MCF 10A (cell line): ENCODE results near the gene LRP1B. TPM values are rescaled to one million over a fixed set of nuclear protein-coding genes. Genes with fewer than 3 reads are reported as not detected.

Source experiments
- BruUV-seq: library from RNA; stranded (reverse); fragments of 400-500 nt; replicated peaks from 2 replicates; lab custom pipeline; 2021; lab: Mats Ljungman, UMichigan
- CTCF ChIA-PET: fragments of 300-600 bp; sonication (Branson Sonifier 250); formaldehyde crosslinking; extraction: SDS; loops from one replicate; lab custom pipeline; 2021; ENCODE audit warnings: antibody characterized with exemption, inconsistent platforms; lab: Yijun Ruan, JAX
- POLR2A ChIA-PET: fragments of 300-600, 350-650 bp; sonication (Branson Sonifier 250); formaldehyde crosslinking; extraction: SDS; loops from one replicate; lab custom pipeline; 2020; ENCODE audit warnings: antibody characterized with exemption, inconsistent platforms; lab: Yijun Ruan, JAX
- DNase-seq: peaks from one replicate; pipeline ENCODE4 v3.0.0-alpha.2; 2018; ENCODE audit not compliant: unreplicated experiment
- H3K27ac Mint-ChIP-seq: one replicate; pipeline ENCODE4 v1.8.0; 2022; ENCODE audit warnings: mild to moderate bottlenecking, low read depth, mixed read lengths; ENCODE audit not compliant: unreplicated experiment
- H3K27me3 Mint-ChIP-seq: one replicate; pipeline ENCODE4 v1.8.0; 2022; ENCODE audit warnings: mixed read lengths; ENCODE audit not compliant: insufficient read depth, unreplicated experiment
- H3K36me3 Mint-ChIP-seq: one replicate; pipeline ENCODE4 v1.8.0; 2022; ENCODE audit warnings: mild to moderate bottlenecking, moderate library complexity, mixed read lengths; ENCODE audit not compliant: insufficient read depth, unreplicated experiment
- H3K4me1 Mint-ChIP-seq: one replicate; pipeline ENCODE4 v1.8.0; 2022; ENCODE audit warnings: mixed read lengths; ENCODE audit not compliant: insufficient read depth, unreplicated experiment
- H3K4me3 Mint-ChIP-seq: one replicate; pipeline ENCODE4 v1.8.0; 2022; ENCODE audit warnings: mild to moderate bottlenecking, moderate library complexity, mixed read lengths; ENCODE audit not compliant: unreplicated experiment
- H3K9me3 Mint-ChIP-seq: one replicate; pipeline ENCODE4 v1.8.0; 2022; ENCODE audit warnings: mixed read lengths; ENCODE audit not compliant: unreplicated experiment
- intact Hi-C: fragments of 100-400 bp; cut with micrococcal nuclease; formaldehyde crosslinking; loops from 2 replicates; pipeline ENCODE4 v1.14.1; 2022
- total RNA-seq: library from RNA; stranded (reverse); gene quantifications from 2 replicates; pipeline ENCODE4 v1.2.3, GENCODE V29; 2022
- TF ChIP-seq, protein P1 (sequence below): fragments of 200-600 bp; IDR thresholded peaks from one replicate; pipeline ENCODE4 v1.8.0; 2022; ENCODE audit warnings: antibody characterized with exemption, mild to moderate bottlenecking; ENCODE audit not compliant: unreplicated experiment

LRP1B gene
- total RNA-seq, 1 experiment from 2014 or later: not detected

DNA sequence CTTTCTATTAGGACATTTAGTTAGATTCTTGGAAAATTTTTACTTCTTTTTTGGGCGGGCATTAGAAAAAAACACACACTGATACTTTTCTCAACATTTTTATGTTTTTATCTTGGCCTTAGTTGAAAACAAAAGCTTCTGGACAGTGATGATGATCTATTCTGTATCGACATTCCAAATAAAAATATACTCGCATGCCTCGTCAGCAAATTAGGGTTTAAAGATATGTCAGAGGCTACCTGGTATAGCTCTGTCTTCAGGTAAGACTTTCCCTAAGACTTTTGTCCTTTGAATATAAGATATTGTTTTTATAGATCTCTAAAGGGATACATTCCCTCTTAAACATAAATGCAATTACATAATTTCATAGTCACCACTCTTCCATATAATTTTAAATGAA lies 816.8 kb downstream of the LRP1B start:
- no peak overlapping the region for H3K4me3 Mint-ChIP-seq
- no TSS peak for BruUV-seq
- intact Hi-C loops: no loop called here
- no peaks in the 10 kb centered on the region for H3K4me1 Mint-ChIP-seq
- peaks cover 15% of the 10 kb centered on the region for H3K27me3 Mint-ChIP-seq
- TF ChIP-seq, protein P1, sequence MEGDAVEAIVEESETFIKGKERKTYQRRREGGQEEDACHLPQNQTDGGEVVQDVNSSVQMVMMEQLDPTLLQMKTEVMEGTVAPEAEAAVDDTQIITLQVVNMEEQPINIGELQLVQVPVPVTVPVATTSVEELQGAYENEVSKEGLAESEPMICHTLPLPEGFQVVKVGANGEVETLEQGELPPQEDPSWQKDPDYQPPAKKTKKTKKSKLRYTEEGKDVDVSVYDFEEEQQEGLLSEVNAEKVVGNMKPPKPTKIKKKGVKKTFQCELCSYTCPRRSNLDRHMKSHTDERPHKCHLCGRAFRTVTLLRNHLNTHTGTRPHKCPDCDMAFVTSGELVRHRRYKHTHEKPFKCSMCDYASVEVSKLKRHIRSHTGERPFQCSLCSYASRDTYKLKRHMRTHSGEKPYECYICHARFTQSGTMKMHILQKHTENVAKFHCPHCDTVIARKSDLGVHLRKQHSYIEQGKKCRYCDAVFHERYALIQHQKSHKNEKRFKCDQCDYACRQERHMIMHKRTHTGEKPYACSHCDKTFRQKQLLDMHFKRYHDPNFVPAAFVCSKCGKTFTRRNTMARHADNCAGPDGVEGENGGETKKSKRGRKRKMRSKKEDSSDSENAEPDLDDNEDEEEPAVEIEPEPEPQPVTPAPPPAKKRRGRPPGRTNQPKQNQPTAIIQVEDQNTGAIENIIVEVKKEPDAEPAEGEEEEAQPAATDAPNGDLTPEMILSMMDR: no peak
- H3K36me3 Mint-ChIP-seq: no peaks in the 10 kb centered on the region
- H3K27ac Mint-ChIP-seq: no peak overlapping the region
- DNase-seq: no peak
- H3K9me3 Mint-ChIP-seq: no peaks in the 10 kb centered on the region
- ChIA-PET POLR2A (no interaction called here), CTCF (interaction anchor here (0.9 kb wide), 1 partner anchor 86 kb away, joined by 3 read pairs; no protein-coding TSS in a partner anchor)

DNA sequence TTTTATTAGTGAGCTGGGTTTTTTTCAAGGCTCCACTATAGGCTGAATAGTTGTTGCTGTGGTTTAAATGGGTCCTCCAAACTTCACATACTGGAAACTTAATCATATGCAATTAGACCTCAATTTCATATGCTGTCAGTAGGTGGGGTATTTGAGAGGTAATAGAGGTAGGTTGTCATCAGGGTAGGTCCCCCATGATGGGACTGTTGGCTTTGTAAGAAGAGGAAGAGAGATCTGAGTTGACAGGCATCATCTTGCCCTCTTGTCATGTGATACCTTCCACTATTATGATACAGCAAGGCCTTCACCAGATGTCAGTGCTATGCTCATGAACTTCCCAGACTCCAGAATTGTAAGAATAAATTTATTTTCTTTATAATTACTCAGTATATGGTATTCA lies 819.4 kb downstream of the LRP1B start:
- Mint-ChIP-seq H3K4me1 (no peaks in the 10 kb centered on the region), H3K27ac (no peak overlapping the region), H3K36me3 (no peaks in the 10 kb centered on the region), H3K4me3 (no peak overlapping the region), H3K9me3 (no peaks in the 10 kb centered on the region), H3K27me3 (peaks cover 21% of the 10 kb centered on the region)
- intact Hi-C loops: no loop called here
- no TSS peak for BruUV-seq
- no peak for DNase-seq
- CTCF ChIA-PET: interaction anchor here (1.1 kb wide), 1 partner anchor 11 kb away, joined by 5 read pairs; no protein-coding TSS in a partner anchor
- TF ChIP-seq, protein P1: no peak
- POLR2A ChIA-PET: no interaction called here

DNA sequence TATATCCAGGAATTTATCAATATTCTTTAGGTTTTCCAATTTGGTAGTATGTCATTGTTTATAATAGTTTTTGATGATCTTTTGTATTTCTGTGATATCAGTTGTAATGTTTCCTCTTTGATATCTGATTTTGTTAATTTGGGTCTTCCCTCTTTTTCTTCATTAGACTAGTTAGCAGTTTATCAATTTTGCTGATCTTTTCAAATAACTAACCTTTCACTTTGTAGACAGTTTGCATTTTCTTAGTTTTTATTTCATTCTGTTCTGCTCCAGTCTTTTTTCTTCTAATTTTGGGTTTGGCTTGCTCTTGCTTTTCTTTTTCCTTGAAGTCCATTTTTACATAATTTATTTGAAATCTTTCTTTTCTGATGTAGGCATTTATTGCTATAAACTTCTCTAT lies 824.4 kb downstream of the LRP1B start:
- TF ChIP-seq, protein P1: no peak
- H3K27ac Mint-ChIP-seq: no peak overlapping the region
- no peaks in the 10 kb centered on the region for H3K36me3 Mint-ChIP-seq
- no peaks in the 10 kb centered on the region for H3K4me1 Mint-ChIP-seq
- POLR2A ChIA-PET: no interaction called here
- peaks cover 22% of the 10 kb centered on the region for H3K27me3 Mint-ChIP-seq
- no peak overlapping the region for H3K4me3 Mint-ChIP-seq
- no peak for DNase-seq
- CTCF ChIA-PET: no interaction called here
- intact Hi-C loops: no loop called here
- H3K9me3 Mint-ChIP-seq: no peaks in the 10 kb centered on the region
- BruUV-seq: no TSS peak

DNA sequence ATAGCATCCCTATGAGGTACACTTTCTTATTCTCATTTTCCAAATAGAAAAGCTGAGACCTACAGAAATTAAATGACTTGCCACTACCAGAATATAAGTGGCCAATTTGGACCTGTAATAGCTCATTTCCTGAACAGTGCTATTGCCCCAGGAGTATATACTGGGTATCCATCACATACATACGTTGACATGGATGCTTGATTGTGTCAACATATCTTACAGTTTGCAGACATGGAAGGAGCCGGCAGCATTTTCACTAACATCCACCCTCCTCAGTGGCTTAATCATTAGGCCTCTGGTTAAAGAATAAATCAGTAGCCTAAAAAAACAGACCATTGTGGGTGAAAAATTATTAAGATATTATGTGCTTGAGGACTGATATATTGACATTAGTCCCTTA lies 829.3 kb downstream of the LRP1B start:
- intact Hi-C loops: no loop called here
- Mint-ChIP-seq H3K27ac (no peak overlapping the region), H3K36me3 (no peaks in the 10 kb centered on the region), H3K27me3 (peaks cover 7% of the 10 kb centered on the region), H3K9me3 (no peaks in the 10 kb centered on the region), H3K4me3 (no peak overlapping the region), H3K4me1 (no peaks in the 10 kb centered on the region)
- CTCF ChIA-PET: interaction anchor here (0.6 kb wide), 1 partner anchor 328 kb away, joined by 3 read pairs; no protein-coding TSS in a partner anchor
- DNase-seq: no peak
- TF ChIP-seq, protein P1: no peak
- BruUV-seq: no TSS peak
- POLR2A ChIA-PET: no interaction called here
